Measurements from ENCODE around the gene BOLL. TPM values are rescaled to one million over a fixed set of nuclear protein-coding genes. Genes with fewer than 3 reads are reported as not detected.

Gene BOLL
- total RNA-seq, 1 experiment from 2014 or later: not detected

DNA sequence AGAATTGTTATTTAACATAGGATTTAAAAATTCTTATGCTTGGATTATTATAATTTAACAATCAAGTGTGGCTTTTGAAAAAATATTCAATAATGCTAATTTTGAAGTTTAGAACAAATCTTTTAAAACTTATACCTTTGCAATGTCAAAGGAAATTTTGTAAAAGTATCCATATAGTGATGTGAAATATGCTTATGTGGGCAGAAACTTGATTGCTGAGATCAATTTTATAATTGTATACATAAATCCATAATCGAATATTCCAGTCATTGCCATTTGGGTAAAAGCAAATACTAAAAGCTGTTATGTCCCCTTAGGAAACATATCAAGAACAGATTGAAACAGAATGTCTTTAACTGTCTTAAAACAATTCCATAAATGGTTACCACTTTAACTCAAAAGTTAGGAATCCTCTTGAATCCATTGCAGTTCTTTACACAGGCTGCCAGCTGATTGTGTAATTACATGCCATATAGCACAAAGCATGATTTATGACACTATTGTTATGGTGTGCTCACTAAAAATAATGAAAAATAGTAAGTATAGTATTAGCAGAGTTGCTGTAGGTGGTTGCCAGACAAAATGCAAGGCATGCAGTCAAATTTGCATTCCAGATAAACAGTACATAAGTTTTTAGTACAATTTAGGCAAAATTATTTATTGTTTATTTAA is 43.5 kb upstream of the BOLL start:
- in situ Hi-C loops (cut with HindIII; ENCODE audit: low pct_unique_long_range_greater_than_20kb, low sequenced_read_pairs) (no loop called here), intact Hi-C loops (cut with micrococcal nuclease; ENCODE audit: unreplicated experiment) (no loop called here)
- Histone ChIP-seq H3K27me3 (ENCODE audit: control insufficient read depth, insufficient read depth, low read length) (no peaks in the 10 kb centered on the region; the same call in none of the 2 replicates), H3K4me3 (ENCODE audit: low read depth in 2 of 2, low read length in 2 of 2) (no peak overlapping the region), H3K27ac (ENCODE audit: low read length) (no peak overlapping the region), H3K9me3 (ENCODE audit: control insufficient read depth, insufficient read depth, low read depth, low read length) (no peaks in the 10 kb centered on the region), H3K4me1 (ENCODE audit: control insufficient read depth, insufficient read depth, low read length) (no peaks in the 10 kb centered on the region), H3K36me3 (ENCODE audit: control insufficient read depth, insufficient read depth, low read length) (no peaks in the 10 kb centered on the region)
- CTCF ChIA-PET: no interaction called here
- no peak for ATAC-seq
- DNase-seq (ENCODE audit: low read depth, low spot score): no peak
- BruUV-seq (replicated peaks): no TSS peak
- TF ChIP-seq SIN3A (IDR thresholded peaks at IDR 0.05; ENCODE audit: borderline replicate concordance, insufficient read depth, low read depth, low read length) (no peak), TCF7L2 (IDR thresholded peaks at IDR 0.05; ENCODE audit: low read depth, low read length) (no peak), POLR2AphosphoS5 (IDR thresholded peaks at IDR 0.05; ENCODE audit: low read depth, low read length) (no peak)
- TF ChIP-seq, protein P1, sequence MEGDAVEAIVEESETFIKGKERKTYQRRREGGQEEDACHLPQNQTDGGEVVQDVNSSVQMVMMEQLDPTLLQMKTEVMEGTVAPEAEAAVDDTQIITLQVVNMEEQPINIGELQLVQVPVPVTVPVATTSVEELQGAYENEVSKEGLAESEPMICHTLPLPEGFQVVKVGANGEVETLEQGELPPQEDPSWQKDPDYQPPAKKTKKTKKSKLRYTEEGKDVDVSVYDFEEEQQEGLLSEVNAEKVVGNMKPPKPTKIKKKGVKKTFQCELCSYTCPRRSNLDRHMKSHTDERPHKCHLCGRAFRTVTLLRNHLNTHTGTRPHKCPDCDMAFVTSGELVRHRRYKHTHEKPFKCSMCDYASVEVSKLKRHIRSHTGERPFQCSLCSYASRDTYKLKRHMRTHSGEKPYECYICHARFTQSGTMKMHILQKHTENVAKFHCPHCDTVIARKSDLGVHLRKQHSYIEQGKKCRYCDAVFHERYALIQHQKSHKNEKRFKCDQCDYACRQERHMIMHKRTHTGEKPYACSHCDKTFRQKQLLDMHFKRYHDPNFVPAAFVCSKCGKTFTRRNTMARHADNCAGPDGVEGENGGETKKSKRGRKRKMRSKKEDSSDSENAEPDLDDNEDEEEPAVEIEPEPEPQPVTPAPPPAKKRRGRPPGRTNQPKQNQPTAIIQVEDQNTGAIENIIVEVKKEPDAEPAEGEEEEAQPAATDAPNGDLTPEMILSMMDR (IDR thresholded peaks at IDR 0.05): no peak
- TF ChIP-seq, protein P2, sequence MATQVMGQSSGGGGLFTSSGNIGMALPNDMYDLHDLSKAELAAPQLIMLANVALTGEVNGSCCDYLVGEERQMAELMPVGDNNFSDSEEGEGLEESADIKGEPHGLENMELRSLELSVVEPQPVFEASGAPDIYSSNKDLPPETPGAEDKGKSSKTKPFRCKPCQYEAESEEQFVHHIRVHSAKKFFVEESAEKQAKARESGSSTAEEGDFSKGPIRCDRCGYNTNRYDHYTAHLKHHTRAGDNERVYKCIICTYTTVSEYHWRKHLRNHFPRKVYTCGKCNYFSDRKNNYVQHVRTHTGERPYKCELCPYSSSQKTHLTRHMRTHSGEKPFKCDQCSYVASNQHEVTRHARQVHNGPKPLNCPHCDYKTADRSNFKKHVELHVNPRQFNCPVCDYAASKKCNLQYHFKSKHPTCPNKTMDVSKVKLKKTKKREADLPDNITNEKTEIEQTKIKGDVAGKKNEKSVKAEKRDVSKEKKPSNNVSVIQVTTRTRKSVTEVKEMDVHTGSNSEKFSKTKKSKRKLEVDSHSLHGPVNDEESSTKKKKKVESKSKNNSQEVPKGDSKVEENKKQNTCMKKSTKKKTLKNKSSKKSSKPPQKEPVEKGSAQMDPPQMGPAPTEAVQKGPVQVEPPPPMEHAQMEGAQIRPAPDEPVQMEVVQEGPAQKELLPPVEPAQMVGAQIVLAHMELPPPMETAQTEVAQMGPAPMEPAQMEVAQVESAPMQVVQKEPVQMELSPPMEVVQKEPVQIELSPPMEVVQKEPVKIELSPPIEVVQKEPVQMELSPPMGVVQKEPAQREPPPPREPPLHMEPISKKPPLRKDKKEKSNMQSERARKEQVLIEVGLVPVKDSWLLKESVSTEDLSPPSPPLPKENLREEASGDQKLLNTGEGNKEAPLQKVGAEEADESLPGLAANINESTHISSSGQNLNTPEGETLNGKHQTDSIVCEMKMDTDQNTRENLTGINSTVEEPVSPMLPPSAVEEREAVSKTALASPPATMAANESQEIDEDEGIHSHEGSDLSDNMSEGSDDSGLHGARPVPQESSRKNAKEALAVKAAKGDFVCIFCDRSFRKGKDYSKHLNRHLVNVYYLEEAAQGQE (IDR thresholded peaks at IDR 0.05; ENCODE audit: insufficient read depth in 1 of 2, low read depth in 2 of 2, low read length in 1 of 2): no peak
- POLR2A ChIA-PET: no interaction called here

DNA sequence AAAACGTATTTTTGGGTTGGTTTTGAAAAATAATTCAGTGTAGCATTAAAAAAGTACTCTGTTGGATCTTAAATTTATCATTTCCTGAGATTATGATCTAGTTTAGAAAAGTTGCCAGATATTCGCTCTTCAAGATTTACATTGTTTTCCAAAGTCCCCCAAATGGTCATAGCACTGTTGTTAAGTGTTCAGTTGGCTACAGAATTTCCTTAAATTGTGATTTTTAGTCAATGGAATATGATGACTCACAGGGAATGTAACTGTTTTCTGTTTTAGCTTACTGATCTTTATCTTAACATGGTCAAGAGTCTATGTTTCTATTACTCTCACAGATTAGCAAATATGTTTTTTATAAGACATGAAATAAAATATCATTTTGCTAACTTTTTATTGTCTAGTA is 42.5 kb upstream of the BOLL start:
- Histone ChIP-seq H3K9me3 (ENCODE audit: control insufficient read depth, insufficient read depth, low read depth, low read length) (no peaks in the 10 kb centered on the region), H3K27me3 (ENCODE audit: control insufficient read depth, insufficient read depth, low read length) (no peaks in the 10 kb centered on the region; the same call in none of the 2 replicates), H3K27ac (ENCODE audit: low read length) (no peak overlapping the region), H3K4me3 (ENCODE audit: low read depth in 2 of 2, low read length in 2 of 2) (no peak overlapping the region), H3K36me3 (ENCODE audit: control insufficient read depth, insufficient read depth, low read length) (no peaks in the 10 kb centered on the region), H3K4me1 (ENCODE audit: control insufficient read depth, insufficient read depth, low read length) (no peaks in the 10 kb centered on the region)
- BruUV-seq (replicated peaks): no TSS peak
- ChIA-PET POLR2A (interaction anchor here (0.5 kb wide), 1 partner anchor 1642 kb away, joined by 4 read pairs; no protein-coding TSS in a partner anchor), CTCF (no interaction called here)
- in situ Hi-C loops (cut with HindIII; ENCODE audit: low pct_unique_long_range_greater_than_20kb, low sequenced_read_pairs) (no loop called here), intact Hi-C loops (cut with micrococcal nuclease; ENCODE audit: unreplicated experiment) (no loop called here)
- ATAC-seq: no peak
- TF ChIP-seq POLR2AphosphoS5 (IDR thresholded peaks at IDR 0.05; ENCODE audit: low read depth, low read length) (no peak), TCF7L2 (IDR thresholded peaks at IDR 0.05; ENCODE audit: low read depth, low read length) (no peak), SIN3A (IDR thresholded peaks at IDR 0.05; ENCODE audit: borderline replicate concordance, insufficient read depth, low read depth, low read length) (no peak)
- TF ChIP-seq, protein P1 (IDR thresholded peaks at IDR 0.05): no peak
- TF ChIP-seq, protein P2 (IDR thresholded peaks at IDR 0.05; ENCODE audit: insufficient read depth in 1 of 2, low read depth in 2 of 2, low read length in 1 of 2): no peak
- no peak for DNase-seq (ENCODE audit: low read depth, low spot score)
